ENCODE data around the gene WDR87. TPM values are rescaled to one million over a fixed set of nuclear protein-coding genes. Genes with fewer than 3 reads are reported as not detected.

WDR87 gene
- total RNA-seq, 1 donor from 2014 or later, result not detected

DNA sequence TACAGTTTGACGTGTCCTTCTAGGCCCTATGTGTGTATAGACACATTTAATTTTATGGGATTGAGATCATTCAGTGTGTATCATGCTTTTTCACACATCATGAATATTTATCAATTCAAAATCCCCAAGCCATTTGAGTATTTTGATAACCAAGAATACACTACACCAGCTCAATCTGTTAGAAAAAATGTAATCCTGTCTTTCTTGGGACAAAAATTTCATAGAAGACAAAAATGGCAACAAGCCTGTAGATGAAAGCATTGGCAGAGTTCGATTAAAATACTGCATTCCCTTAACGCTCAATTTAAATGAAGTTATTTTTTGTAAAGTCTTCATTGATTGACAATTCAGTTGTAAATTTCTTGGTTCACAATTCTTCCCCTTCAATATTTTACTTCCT is 41.9 kb downstream of the WDR87 start:
- DNase-seq, result no peak
- H3K9me3 Mint-ChIP-seq (ENCODE audit: unreplicated experiment), result no peaks in the 10 kb centered on the region
- H3K4me1 Mint-ChIP-seq (ENCODE audit: low read depth, unreplicated experiment), result no peaks in the 10 kb centered on the region
- H3K36me3 Mint-ChIP-seq (ENCODE audit: unreplicated experiment), result peaks cover under 1% of the 10 kb centered on the region
- H3K4me3 Mint-ChIP-seq (ENCODE audit: unreplicated experiment), result no peak overlapping the region
- peaks cover 3% of the 10 kb centered on the region for H3K27me3 Mint-ChIP-seq (ENCODE audit: unreplicated experiment)
- no peak overlapping the region for H3K27ac Mint-ChIP-seq (ENCODE audit: unreplicated experiment)
- TF ChIP-seq CTCF (IDR thresholded peaks at IDR 0.05; ENCODE audit: partially characterized antibody, unreplicated experiment), result no peak

GRCh38 chr19:37855098-37855497 is 51.3 kb downstream of the WDR87 start:
- Mint-ChIP-seq H3K27me3 (ENCODE audit: unreplicated experiment) (no peaks in the 10 kb centered on the region), H3K36me3 (ENCODE audit: unreplicated experiment) (no peaks in the 10 kb centered on the region), H3K9me3 (ENCODE audit: unreplicated experiment) (no peaks in the 10 kb centered on the region), H3K4me1 (ENCODE audit: low read depth, unreplicated experiment) (no peaks in the 10 kb centered on the region), H3K27ac (ENCODE audit: unreplicated experiment) (no peak overlapping the region), H3K4me3 (ENCODE audit: unreplicated experiment) (no peak overlapping the region)
- no peak for DNase-seq
- TF ChIP-seq CTCF (IDR thresholded peaks at IDR 0.05; ENCODE audit: partially characterized antibody, unreplicated experiment), result no peak

- no peak for TF ChIP-seq CTCF (IDR thresholded peaks at IDR 0.05; ENCODE audit: partially characterized antibody, unreplicated experiment)
- Mint-ChIP-seq H3K27me3 (ENCODE audit: unreplicated experiment) (no peaks in the 10 kb centered on the region), H3K4me3 (ENCODE audit: unreplicated experiment) (no peak overlapping the region), H3K4me1 (ENCODE audit: low read depth, unreplicated experiment) (no peaks in the 10 kb centered on the region), H3K36me3 (ENCODE audit: unreplicated experiment) (peaks cover 5% of the 10 kb centered on the region), H3K27ac (ENCODE audit: unreplicated experiment) (no peak overlapping the region), H3K9me3 (ENCODE audit: unreplicated experiment) (peaks cover 6% of the 10 kb centered on the region)
- DNase-seq, result no peak
Observed at GRCh38 chr19:37845932-37846331, 60.5 kb downstream of the WDR87 start.

Other genes with a start within 250 kb of the WDR87 start
- 12.7 TPM for gene ZNF607, start 186.8 kb downstream of the WDR87 start, total RNA-seq (ENCODE audit: unreplicated experiment)
- gene ZNF573, start 127.0 kb downstream of the WDR87 start, total RNA-seq (ENCODE audit: unreplicated experiment), result 12.2 TPM
- gene SIPA1L3, start 614 bp upstream of the WDR87 start, total RNA-seq (ENCODE audit: unreplicated experiment), result 97.7 TPM